Middle frontal gyrus (tissue), 1 donor: ENCODE measurements around the gene HOMER3.

Experiments
- DNase-seq: peaks from one replicate; pipeline ENCODE4 v3.0.0-alpha.2; 2015; ENCODE audit warnings: low spot score; ENCODE audit errors: extremely low spot score

The HOMER3 gene

GRCh38 chr19:18940769-18941627 lies at the start of gene HOMER3:
Gene HOMER3, minus strand, starts transcription at chr19:18941217. Its CDS starts 2,235 bp downstream, at chr19:18938982.
- peak; percentile 27 for DNase-seq

- DNase-seq = no peak
Observed at GRCh38 chr19:18990128-18990708, 49.2 kb upstream of the HOMER3 start.

- no peak for DNase-seq
Observed at GRCh38 chr19:18989316-18989715, 48.3 kb upstream of the HOMER3 start.

GRCh38 chr19:18987456-18987855 lies 46.4 kb upstream of the HOMER3 start:
- no peak for DNase-seq

GRCh38 chr19:18985257-18985656 lies 44.2 kb upstream of the HOMER3 start:
- peak; percentile 33 for DNase-seq

GRCh38 chr19:18984251-18984650 lies 43.2 kb upstream of the HOMER3 start:
- no peak for DNase-seq

GRCh38 chr19:18982669-18983068 lies 41.7 kb upstream of the HOMER3 start:
- DNase-seq = no peak

- DNase-seq = no peak
Observed at GRCh38 chr19:18980432-18981020, 39.5 kb upstream of the HOMER3 start.

- no peak for DNase-seq
Observed at GRCh38 chr19:18978616-18979015, 37.6 kb upstream of the HOMER3 start.

- no peak for DNase-seq
Observed at GRCh38 chr19:18975869-18976268, 34.9 kb upstream of the HOMER3 start.

- DNase-seq = no peak
Observed at GRCh38 chr19:18975011-18975410, 34.0 kb upstream of the HOMER3 start.

- DNase-seq = no peak
Observed at GRCh38 chr19:18972851-18973250, 31.8 kb upstream of the HOMER3 start.

GRCh38 chr19:18972301-18972811 lies 31.3 kb upstream of the HOMER3 start:
- no peak for DNase-seq

GRCh38 chr19:18969931-18970659 lies 29.1 kb upstream of the HOMER3 start:
- no peak for DNase-seq

- no peak for DNase-seq
Observed at GRCh38 chr19:18967358-18968146, 26.5 kb upstream of the HOMER3 start.

GRCh38 chr19:18966307-18966706 lies 25.3 kb upstream of the HOMER3 start:
- no peak for DNase-seq

- DNase-seq = no peak
Observed at GRCh38 chr19:18964121-18964520, 23.1 kb upstream of the HOMER3 start.

GRCh38 chr19:18961767-18962620 lies 21.0 kb upstream of the HOMER3 start:
- no peak for DNase-seq

- no peak for DNase-seq
Observed at GRCh38 chr19:18960370-18960769, 19.4 kb upstream of the HOMER3 start.

- no peak for DNase-seq
Observed at GRCh38 chr19:18955042-18955441, 14.0 kb upstream of the HOMER3 start.
